Breast epithelium (tissue), 3 donors: ENCODE results near the gene TBXAS1.

Source experiments
- POLR2AphosphoS5 ChIP-seq, 3 donors: sonication (generic); formaldehyde crosslinking; IDR thresholded peaks; one replicate each; pipeline ENCODE4 v1.6.1; 2017; ENCODE audit warnings: antibody characterized with exemption in 3 of 3
- TF ChIP-seq, protein P1 (sequence below), 3 donors: fragments of 450-650 bp; IDR thresholded peaks; one replicate each; pipeline ENCODE4 v1.5.1; 2016 to 2017; ENCODE audit warnings: antibody characterized with exemption in 3 of 3, mild to moderate bottlenecking in 3 of 3, moderate library complexity in 3 of 3

DNA sequence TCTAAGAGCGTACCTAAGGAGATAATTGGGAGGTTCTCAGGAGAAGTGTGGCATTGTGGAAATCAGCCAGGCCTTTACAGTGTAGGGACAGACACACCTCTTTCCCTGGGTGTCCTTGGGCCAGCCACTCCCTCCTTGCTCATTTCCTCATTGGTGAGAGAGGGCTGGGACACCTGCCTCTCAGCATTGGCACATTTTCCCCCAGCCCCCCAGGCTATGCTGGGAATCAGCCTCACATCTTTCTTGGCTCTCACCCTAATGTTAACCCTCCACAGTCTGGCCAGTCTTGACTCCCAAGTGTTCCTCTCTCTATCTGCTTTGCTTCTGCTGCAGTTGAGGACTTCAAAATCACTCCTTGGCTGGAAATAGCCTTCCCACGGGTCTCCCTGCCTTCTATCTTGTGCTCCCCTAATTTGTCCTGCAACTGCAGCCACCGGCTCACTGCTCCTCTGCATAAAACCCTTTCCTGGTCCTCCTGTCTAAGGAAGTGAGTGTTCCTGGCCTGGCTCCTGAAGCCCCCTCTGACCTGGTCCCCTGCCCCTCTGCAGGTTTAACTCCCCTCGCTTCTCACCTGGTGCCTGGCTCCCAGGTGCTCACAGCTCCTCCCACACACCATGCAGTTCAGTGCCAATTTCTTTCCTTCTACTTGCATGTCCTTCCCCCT is 15.8 kb downstream of the TBXAS1 start:
- no peak for TF ChIP-seq POLR2AphosphoS5 (IDR thresholded peaks at IDR 0.05)
- TF ChIP-seq, protein P1, sequence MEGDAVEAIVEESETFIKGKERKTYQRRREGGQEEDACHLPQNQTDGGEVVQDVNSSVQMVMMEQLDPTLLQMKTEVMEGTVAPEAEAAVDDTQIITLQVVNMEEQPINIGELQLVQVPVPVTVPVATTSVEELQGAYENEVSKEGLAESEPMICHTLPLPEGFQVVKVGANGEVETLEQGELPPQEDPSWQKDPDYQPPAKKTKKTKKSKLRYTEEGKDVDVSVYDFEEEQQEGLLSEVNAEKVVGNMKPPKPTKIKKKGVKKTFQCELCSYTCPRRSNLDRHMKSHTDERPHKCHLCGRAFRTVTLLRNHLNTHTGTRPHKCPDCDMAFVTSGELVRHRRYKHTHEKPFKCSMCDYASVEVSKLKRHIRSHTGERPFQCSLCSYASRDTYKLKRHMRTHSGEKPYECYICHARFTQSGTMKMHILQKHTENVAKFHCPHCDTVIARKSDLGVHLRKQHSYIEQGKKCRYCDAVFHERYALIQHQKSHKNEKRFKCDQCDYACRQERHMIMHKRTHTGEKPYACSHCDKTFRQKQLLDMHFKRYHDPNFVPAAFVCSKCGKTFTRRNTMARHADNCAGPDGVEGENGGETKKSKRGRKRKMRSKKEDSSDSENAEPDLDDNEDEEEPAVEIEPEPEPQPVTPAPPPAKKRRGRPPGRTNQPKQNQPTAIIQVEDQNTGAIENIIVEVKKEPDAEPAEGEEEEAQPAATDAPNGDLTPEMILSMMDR (IDR thresholded peaks at IDR 0.05), result no peak
